AG09309 (cell line): ENCODE data around the gene CLEC18B.

Experiments used
- DNase-seq: peaks from one replicate; pipeline ENCODE4 v3.0.0-alpha.2; 2010; ENCODE audit warnings: low read depth
- H3K4me3 ChIP-seq: 2 replicates; pipeline ENCODE4 v1.5.1; 2011; ENCODE audit warnings: mild to moderate bottlenecking, low read depth, low read length, moderate library complexity; ENCODE audit not compliant: control insufficient read depth
- TF ChIP-seq, protein P1 (sequence below): IDR thresholded peaks from 2 replicates; pipeline ENCODE4 v1.5.1; 2011; ENCODE audit warnings: mild to moderate bottlenecking, low read depth, low read length, inconsistent platforms; ENCODE audit not compliant: insufficient read depth, control insufficient read depth; ENCODE audit errors: missing control alignments

Gene CLEC18B

DNA sequence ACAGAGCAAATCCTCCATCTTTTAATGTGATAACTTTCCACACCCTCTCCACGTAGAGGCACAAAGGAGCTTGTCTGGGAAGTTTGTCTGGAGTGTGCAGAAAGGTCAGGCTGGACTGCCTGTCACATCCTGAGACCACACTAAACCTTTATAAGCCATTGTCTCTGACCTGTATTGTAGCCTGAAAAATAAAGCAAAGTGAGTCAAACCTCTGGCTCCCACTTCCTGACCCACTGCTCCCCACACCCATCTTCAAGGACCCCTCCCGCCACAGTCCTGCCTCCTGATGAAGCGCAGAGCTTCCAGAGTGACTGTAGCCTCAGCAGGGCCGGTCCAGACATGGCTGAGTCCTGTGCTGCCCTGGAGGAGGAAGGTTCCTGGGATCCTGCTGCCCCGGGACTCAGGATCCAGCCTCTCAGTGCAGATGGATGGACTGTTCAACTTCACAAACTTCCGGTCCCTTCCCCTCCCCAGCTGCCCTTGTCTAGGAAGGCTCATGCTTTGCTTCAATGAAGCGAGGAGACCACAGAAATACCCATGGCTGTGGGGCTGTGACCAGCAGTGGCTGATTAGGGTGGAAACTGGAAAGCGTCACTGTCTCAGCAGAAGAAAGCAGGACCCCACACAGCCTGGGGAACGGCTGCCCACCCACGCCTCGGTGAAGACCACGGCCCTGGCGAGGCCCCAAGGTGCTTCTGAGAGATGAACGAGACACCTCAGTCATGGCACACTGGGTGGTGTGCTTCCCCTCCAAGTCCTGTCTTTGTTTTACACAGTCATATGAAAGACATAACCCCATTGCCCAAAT is 30.9 kb upstream of the CLEC18B start:
- DNase-seq, result no peak
- H3K4me3 ChIP-seq, result no peak overlapping the region
- TF ChIP-seq, protein P1, sequence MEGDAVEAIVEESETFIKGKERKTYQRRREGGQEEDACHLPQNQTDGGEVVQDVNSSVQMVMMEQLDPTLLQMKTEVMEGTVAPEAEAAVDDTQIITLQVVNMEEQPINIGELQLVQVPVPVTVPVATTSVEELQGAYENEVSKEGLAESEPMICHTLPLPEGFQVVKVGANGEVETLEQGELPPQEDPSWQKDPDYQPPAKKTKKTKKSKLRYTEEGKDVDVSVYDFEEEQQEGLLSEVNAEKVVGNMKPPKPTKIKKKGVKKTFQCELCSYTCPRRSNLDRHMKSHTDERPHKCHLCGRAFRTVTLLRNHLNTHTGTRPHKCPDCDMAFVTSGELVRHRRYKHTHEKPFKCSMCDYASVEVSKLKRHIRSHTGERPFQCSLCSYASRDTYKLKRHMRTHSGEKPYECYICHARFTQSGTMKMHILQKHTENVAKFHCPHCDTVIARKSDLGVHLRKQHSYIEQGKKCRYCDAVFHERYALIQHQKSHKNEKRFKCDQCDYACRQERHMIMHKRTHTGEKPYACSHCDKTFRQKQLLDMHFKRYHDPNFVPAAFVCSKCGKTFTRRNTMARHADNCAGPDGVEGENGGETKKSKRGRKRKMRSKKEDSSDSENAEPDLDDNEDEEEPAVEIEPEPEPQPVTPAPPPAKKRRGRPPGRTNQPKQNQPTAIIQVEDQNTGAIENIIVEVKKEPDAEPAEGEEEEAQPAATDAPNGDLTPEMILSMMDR, result no peak

DNA sequence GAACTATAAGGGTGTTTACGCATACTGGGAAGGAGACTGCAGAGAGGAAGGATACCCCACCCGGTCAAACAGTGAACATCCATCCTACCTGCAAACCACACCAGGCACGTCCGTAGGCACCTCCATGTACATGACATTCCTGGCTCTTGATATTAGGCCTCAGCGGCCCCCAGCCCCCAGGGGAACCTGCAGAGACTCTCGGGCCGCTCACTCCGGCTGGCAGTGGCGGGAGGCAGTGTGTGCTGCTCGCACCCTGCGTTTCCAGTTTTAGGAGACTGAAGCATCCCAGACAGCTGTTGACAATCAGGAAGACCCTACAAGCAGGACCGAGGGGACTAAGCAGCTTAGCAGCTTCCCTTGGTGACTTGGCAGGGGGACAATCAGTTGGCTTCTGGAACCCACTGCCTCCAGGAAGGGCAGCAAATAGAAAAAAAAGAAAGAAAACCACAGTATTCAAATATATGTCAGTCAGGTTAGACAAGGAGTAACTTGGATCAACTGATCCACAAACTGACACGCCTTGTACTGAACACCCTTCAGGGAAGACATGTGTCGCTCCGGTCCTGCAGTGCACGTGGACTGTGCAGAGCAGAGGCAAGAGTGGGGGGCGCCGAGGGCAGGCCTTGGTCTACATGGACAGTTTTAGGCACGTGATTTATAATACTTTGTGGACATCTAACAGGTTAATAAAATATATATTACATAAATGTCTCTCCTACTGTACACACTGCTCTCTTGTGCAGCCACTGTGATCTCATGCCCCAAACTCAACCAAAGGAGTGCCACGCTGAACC is 29.9 kb upstream of the CLEC18B start:
- H3K4me3 ChIP-seq, result no peak overlapping the region
- DNase-seq, result no peak
- TF ChIP-seq, protein P1, result no peak

DNA sequence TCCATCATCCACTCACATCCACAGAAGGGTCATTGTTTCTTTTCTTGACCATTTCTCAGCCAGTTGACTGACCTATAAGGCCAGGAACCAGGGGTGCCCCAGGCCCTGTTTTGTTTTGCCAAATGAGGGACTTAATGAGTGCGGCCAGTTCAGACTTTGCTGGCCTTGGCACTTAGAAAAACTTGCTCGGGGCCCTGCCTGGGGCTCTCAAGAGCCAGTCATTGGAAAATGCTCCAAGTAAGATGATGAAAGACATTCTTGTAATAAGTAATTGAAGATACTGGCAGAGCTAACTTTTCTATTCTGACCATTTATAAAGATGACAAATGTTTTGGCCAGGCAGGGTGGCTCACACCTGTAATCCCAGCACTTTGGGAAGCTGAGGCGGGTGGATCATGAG is 29.0 kb upstream of the CLEC18B start:
- no peak overlapping the region for H3K4me3 ChIP-seq
- no peak for DNase-seq
- TF ChIP-seq, protein P1, result no peak

DNA sequence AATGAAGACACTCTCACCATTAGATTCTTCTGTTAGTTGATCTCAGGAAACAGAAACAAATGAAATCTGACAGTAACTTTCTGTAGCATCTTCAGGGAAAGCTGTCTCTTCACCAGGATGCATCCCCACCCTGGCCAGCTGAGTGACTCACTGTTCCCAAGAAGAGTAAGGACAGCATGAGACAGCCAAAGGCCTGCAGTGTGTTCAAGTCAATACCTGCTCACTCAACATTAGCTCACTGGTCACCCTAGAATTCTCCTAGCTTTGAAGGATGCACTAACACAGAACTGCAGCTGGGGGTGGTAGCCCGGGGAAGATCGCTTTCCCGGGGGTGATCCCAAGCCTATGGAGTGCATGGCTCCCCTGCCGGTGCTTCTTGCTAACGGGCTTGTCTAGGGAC is 28.2 kb upstream of the CLEC18B start:
- no peak for DNase-seq
- no peak overlapping the region for H3K4me3 ChIP-seq
- TF ChIP-seq, protein P1, result peak; percentile 28

DNA sequence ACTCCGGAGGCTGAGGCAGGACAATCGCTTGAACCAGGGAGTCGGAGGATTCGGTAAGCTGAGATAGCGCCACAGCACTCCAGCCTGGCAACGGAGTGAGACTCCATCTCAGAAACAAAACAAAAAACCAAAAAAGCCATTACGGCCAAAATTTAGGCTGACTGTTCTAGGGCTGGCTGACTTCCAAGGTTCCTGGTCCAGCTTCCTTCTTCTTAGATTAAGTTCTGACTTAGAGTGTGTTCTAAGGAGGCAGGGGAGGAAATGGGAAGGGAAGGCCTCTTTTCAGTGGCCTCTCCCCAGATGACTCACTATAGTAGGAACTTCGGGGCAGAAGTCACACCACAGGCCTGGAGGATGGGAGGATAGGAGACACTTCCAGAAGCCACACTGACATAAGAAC is 27.7 kb upstream of the CLEC18B start:
- DNase-seq, result peak; percentile 83
- no peak overlapping the region for H3K4me3 ChIP-seq
- TF ChIP-seq, protein P1, result no peak

DNA sequence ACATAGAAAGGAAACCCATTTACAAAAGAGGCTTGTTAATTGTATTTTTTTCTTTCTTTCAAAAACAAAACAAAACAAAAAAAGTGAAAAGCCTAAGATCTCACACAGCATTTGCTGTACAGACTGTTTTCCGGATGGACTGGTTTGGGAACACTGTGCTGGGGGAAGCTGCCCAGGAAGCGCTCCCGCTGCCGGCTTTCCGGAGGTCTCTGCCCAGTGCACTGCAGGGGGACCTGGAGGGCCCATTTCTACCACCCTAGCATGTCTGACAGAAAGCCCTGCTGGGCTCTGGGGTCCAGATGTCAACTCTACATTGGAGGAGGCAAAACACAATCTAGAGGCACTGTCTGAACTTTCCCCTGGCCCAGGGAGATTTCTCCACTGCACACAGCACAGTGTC is 26.3 kb upstream of the CLEC18B start:
- no peak overlapping the region for H3K4me3 ChIP-seq
- TF ChIP-seq, protein P1, result no peak
- no peak for DNase-seq
